ENCODE results near the gene ABCA7.

ABCA7 gene

DNA sequence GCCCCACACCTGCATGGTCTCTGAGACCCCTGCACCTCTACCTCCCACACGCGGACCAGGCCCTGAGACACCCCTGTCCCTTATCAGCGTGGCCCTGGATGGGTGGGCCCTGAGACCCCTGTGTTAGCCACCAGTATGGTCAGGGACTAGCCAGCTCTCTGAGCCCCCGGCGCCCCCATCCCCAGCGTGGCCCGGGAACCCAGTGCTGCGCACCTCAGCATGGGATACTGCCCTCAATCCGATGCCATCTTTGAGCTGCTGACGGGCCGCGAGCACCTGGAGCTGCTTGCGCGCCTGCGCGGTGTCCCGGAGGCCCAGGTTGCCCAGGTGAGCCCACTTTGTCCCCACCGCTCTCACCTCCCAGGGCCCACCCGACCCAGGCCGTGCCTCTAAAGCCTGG is 22.1 kb downstream of the ABCA7 start:
- TF ChIP-seq, protein P1, sequence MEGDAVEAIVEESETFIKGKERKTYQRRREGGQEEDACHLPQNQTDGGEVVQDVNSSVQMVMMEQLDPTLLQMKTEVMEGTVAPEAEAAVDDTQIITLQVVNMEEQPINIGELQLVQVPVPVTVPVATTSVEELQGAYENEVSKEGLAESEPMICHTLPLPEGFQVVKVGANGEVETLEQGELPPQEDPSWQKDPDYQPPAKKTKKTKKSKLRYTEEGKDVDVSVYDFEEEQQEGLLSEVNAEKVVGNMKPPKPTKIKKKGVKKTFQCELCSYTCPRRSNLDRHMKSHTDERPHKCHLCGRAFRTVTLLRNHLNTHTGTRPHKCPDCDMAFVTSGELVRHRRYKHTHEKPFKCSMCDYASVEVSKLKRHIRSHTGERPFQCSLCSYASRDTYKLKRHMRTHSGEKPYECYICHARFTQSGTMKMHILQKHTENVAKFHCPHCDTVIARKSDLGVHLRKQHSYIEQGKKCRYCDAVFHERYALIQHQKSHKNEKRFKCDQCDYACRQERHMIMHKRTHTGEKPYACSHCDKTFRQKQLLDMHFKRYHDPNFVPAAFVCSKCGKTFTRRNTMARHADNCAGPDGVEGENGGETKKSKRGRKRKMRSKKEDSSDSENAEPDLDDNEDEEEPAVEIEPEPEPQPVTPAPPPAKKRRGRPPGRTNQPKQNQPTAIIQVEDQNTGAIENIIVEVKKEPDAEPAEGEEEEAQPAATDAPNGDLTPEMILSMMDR (IDR thresholded peaks at IDR 0.05; ENCODE audit: control insufficient read depth, insufficient read depth, low read depth, low read length, missing control alignments): no peak
- DNase-seq (ENCODE audit: low read depth): no peak

DNA sequence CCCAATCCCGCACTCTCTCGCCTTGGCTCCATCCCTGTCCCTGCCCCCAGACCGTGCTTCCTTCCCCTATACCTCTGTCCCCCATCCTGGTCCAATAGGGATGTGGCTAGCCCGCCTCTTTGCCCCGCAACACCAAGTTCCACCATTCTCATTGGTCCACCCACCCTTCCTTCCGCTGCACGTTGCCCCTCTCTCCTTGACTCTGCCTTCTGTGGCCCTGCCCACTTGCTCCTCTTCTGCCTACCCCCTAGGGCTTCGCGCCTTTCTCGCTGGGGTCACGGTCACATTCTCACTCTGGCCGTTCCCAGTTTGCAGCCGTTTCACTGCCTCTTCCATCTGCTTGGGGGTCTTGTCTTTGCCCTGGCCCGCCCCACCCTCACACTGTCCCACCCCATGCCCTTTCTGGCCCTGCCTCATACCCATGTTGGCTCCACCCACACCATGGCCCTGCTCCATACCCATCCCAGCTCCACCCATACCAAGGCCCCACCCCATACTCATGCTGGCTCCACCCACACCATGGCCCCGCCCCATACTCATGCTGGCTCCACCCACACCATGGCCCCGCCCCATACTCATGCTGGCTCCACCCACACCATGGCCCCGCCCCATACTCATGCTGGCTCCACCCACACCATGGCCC is 22.6 kb downstream of the ABCA7 start:
- H3K4me3 ChIP-seq (ENCODE audit: control insufficient read depth, low read depth, low read length): no peak overlapping the region
- DNase-seq (ENCODE audit: low read depth): no peak
- TF ChIP-seq, protein P1 (IDR thresholded peaks at IDR 0.05; ENCODE audit: control insufficient read depth, insufficient read depth, low read depth, low read length, missing control alignments): no peak

More for the DNA sequence above, 22.1 kb downstream of the ABCA7 start:
- no peak overlapping the region for H3K4me3 ChIP-seq (ENCODE audit: control insufficient read depth, low read depth, low read length)

DNA sequence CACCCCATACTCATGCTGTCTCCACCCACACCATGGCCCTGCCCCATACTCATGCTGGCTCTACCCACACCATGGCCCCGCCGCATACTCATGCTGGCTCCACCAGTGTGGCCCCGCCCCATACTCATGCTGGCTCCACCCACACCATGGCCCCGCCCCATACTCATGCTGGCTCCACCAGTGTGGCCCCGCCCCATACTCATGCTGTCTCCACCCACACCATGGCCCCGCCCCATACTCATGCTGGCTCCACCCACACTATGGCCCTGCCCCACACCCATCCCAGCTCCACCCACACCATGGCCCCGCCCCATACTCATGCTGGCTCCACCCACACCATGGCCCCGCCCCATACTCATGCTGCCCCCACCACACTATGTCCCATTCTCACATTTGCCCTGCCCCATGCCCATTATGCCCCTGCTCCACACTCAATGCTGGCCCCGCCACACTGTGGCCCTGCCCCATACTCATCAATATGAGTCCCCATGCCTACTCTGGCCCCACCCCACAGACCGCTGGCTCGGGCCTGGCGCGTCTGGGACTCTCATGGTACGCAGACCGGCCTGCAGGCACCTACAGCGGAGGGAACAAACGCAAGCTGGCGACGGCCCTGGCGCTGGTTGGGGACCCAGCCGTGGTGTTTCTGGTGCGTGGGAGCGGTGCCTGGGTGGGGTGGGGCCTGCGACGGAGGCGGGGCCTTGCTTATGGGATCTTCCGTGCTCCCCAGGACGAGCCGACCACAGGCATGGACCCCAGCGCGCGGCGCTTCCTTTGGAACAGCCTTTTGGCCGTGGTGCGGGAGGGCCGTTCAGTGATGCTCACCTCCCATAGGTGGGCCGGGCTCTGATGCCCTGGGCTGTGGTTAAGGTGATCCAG is 23.4 kb downstream of the ABCA7 start:
- no peak overlapping the region for H3K4me3 ChIP-seq (ENCODE audit: control insufficient read depth, low read depth, low read length)
- no peak for DNase-seq (ENCODE audit: low read depth)
- TF ChIP-seq, protein P1 (IDR thresholded peaks at IDR 0.05; ENCODE audit: control insufficient read depth, insufficient read depth, low read depth, low read length, missing control alignments): no peak

DNA sequence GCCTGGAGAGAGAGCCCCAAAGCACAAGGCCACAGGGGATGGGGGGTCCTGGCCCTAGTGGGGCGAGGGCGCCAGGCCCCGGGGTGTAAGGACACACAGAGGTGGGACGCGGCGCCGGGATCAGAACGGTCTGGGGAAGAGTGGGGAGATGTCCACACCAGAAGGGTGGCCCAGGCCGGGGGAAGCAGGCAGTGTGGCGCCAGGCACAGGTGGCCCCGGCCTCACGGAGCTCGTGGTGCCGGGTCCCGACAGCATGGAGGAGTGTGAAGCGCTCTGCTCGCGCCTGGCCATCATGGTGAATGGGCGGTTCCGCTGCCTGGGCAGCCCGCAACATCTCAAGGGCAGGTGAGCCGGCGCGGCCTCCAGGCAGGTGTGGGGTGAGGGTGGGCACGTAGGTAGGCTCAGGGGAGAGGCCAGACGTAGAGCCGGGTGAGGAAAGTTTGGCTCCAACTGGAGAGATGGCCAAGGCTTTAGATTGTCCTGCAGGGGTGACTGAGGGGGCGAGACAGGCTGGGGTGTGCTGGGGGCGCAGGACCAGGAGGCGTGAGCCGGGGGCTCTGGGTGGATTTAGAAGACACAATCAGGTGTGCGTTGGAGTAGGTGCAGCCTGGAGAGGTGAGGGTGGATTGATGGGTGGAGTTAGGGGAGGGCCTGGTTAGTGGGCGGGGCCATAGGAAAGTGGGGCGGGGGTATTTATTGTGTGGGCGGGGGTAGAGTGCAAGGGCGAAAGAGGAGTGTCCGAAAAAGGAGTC is 24.2 kb downstream of the ABCA7 start:
- no peak overlapping the region for H3K4me3 ChIP-seq (ENCODE audit: control insufficient read depth, low read depth, low read length)
- TF ChIP-seq, protein P1 (IDR thresholded peaks at IDR 0.05; ENCODE audit: control insufficient read depth, insufficient read depth, low read depth, low read length, missing control alignments): no peak
- DNase-seq (ENCODE audit: low read depth): no peak

DNA sequence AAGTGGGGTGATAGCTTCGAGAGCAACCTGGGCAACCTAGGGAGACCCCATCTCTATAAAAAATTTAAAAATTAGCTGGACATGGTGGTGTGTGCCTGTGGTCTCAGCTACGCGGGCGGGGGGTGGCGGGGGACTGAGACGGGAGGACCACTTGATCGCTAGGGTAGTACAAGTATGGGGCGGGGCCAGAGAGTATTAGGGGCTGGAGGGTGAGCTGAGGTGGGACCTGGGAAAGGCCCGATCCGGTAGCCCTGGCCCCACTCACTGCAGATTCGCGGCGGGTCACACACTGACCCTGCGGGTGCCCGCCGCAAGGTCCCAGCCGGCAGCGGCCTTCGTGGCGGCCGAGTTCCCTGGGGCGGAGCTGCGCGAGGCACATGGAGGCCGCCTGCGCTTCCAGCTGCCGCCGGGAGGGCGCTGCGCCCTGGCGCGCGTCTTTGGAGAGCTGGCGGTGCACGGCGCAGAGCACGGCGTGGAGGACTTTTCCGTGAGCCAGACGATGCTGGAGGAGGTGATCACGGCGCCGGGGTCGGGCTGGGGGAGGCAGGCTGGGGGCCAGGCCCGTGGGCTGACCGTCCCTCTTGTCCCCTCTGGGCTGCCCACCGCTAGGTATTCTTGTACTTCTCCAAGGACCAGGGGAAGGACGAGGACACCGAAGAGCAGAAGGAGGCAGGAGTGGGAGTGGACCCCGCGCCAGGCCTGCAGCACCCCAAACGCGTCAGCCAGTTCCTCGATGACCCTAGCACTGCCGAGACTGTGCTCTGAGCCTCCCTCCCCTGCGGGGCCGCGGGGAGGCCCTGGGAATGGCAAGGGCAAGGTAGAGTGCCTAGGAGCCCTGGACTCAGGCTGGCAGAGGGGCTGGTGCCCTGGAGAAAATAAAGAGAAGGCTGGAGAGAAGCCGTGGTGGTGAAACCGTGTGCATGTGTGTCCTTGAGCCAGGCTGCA is 25.0 kb downstream of the ABCA7 start:
- TF ChIP-seq, protein P1 (IDR thresholded peaks at IDR 0.05; ENCODE audit: control insufficient read depth, insufficient read depth, low read depth, low read length, missing control alignments): peak; percentile 58
- no peak for DNase-seq (ENCODE audit: low read depth)
- no peak overlapping the region for H3K4me3 ChIP-seq (ENCODE audit: control insufficient read depth, low read depth, low read length)
